Measurements from ENCODE around the gene FAM43A.

DNA sequence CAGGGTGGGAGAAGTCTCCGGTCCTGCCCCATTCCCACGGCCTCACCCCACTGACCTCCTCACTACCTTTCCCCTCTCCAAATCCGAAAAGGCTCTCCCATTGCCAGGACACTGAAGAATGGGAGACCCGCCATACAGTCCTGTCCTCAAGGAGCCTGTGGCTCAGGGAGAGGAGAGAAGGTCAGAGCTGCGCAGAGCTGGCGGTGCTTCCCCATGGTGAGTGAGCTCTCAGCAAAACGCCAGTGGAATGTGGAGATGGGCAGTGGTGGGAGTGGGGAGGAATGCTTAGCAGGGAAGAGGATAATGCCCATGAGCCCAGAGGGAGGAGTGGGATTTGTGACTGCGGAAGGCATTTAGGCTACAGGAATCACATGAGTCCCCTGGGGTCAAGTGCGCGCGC is 20.1 kb downstream of the FAM43A start:
- no peak for TF ChIP-seq POLR2A (IDR thresholded peaks at IDR 0.05; ENCODE audit: control extremely low read depth in 1 of 2, low read depth in 2 of 2, low read length in 2 of 2)
- TF ChIP-seq CTCF (IDR thresholded peaks at IDR 0.05; ENCODE audit: control extremely low read depth in 1 of 3, insufficient read depth in 1 of 3, low read depth in 1 of 3, low read length in 3 of 3): no peak
- TF ChIP-seq CHD2 (IDR thresholded peaks at IDR 0.05; ENCODE audit: low read length): no peak
